Stimulated activated CD8-positive, alpha-beta memory T cell treated with anti-CD3 and anti-CD28 coated beads, Interleukin-7, amount 100 ng/mL, for 1 hour (primary cell): Measurements from ENCODE around the gene C10orf90.

Experiments
- DNase-seq, 2 donors: peaks; one replicate each; pipeline ENCODE4 v3.0.0-alpha.2; 2020; ENCODE audit warnings: low read depth in 2 of 2

The C10orf90 gene

DNA sequence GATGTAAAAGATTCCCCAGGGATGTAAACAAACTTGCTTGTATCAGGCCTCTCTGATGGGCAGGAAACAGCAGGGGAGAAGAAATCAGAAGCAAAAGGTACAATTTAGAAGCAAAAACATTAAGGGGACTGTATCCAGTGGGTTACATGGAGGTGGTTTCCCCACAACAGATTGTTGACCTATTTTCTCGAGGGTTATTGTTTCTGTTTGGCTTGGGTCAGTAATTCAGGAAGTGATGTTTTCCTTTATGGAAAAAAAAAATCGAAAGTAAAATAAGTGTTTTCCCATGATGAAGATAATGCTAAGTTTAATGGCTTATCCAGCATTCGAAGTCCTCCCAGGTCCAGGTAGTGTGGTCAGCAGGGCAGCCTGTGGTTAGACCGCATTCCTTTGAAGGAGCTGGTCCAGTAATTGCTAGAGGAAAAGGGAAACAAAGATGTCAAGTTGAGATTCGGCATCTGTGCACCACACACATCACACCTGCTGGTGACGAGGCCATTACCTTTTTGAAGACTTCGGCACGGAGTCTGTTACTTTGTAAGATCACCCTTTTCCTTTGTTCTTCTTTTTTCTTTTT, 244.9 kb downstream of the C10orf90 start:
- no peak for DNase-seq

DNA sequence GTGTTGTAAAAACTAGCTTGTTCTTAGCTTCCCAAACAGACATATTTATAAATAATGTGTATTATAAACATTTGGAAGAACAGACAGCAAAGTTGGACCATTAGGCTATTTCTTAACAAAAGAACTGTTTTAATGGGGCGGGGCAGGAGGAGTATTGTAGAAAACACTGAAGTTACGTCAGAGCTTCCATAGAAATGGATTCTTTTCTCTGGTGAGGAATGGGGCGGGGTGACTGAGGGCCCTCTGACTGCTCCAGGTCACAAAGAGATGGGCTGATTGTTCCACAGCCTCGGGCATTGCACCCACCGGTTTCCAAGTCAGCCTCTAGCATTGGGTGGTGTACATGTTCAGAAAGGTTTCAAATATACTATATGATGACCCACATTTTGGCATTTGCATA, 245.5 kb downstream of the C10orf90 start:
- DNase-seq: no peak

DNA sequence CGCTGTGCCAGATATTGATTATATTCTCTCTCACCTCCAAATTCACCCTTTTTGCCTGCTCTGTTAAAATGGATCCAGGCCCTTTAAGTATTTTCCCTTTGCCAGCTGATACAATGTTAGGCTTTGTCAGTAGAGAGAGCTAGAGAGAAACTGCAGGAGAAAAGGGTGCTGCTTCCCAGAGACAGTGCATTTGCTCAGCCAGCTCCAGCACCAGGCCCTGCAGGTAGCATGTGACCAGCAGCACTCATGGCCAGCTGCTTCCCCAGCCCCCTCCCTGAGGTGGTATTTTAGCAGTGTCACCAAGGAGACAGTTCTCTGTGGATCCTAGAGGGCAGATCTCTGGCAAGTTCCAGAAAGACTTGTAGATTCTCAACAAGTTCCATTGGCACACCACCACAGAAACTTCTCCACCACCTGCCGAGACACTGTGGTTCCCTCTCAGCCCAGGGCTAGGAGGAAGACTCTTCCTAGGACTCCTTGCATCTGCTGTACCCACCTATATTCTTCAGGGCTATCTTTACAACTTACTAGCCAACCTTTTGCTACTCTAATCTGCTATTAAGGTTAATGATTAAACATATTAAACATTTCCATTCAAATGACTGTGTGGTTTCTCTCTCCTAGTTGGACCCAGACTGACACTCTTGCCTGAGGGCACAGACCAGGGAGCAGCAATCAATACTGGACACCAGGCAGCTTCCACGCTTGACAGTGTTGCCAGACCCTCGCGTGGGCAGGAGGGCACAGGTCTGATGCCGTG, 246.6 kb downstream of the C10orf90 start:
- DNase-seq: no peak

DNA sequence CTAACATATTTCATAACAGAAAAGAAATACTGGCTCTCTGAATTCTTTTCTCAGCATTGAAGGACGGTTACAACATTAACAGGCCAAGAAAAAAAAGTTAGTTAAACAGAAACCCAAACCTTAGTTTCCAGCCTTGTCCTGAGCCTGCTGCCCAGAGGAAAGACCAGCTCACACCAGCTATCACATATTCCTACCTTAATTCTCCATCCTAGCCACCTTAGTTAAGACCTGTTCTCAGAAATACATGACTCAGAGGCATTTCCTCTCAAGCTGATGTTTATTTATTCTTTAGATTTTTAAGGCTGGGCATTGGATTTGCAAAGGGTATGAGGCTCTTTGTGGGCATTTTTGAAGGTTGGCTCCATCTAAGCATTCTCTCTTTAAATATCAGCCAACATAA, 247.9 kb downstream of the C10orf90 start:
- no peak for DNase-seq

DNA sequence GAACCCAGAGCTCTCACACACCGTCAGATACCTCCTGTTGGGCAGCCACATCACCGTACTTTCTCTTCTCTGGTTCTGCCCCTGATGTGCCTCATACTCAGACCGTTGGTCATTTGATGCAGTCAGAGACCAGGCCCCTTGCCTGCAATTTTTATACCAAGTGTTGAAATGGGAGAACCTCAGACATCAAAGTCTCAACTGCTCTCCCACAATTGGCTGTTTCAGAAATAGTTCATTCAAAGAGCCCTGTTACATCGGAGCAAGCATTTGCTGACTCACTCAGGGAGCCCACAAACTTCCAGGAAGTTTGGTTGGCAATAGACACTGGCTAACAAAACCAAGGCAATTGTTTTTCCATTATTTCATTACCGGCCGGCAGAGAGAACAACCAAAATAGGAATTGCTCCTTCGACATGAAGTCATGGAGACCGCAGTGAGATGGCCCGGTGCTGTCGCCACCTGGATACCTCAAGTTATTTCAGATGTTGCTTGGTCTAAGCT, 248.7 kb downstream of the C10orf90 start:
- DNase-seq: no peak

DNA sequence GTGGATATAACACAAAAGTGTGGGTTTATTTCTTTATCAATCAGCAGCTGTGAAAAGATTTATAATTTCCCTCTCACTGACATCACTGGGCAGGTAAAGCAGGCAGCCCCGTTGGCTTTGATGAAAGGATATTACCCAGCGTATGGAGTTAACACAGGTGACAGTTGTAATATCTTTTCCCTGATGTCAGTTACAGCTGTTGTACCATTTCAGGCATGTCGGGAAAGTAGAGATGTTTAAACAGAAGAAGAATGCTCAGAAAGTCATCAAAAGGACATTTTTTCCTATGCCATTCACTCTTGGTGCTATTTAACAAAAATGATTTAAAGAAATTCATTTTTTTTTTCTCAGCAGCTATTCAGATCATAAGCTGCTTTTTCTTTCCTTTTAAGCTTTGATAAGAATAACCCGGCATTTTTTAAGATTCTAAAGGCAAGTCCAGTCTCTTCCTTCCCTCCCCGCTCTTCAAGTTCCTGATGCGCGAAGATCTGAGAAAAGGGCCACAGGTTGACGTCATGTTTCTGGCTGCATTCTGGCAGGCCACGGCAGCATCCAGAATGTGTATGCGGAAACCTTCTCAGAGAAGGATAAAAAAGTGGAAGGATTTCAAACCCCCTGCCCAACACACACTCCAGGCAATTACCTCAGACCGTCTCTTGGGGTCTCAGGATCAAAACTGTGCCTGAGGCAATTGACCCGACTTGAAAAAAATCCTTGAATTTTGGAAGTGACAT, 249.8 kb downstream of the C10orf90 start:
- no peak for DNase-seq

DNA sequence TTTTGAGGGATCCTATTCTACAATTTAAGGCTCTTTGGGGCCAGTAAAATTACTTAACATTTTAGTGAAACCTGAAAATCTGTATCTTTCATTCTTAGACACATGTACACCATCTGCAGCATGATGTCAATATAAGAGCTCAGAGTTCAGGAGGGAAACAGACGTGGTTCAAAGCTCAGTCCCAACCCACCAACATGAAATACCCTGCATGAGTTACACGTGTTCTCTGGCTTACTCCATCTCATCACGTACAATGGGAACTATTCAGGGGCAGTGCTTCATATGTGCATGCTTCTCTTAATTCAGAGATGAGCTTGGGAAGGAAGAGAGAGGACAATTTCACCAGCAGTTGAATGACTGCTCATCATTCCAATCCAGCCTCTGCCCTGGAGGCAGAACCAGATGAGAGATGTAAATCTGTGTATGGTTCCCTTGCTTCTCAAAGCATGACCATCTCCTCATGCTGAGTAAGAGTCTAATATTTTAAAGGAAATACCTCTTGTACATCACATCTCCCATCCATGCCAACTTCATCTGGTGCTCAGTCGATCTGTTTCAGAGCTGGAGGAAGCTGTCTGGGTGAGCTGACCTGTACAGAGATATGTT, 253.2 kb downstream of the C10orf90 start:
- no peak for DNase-seq

DNA sequence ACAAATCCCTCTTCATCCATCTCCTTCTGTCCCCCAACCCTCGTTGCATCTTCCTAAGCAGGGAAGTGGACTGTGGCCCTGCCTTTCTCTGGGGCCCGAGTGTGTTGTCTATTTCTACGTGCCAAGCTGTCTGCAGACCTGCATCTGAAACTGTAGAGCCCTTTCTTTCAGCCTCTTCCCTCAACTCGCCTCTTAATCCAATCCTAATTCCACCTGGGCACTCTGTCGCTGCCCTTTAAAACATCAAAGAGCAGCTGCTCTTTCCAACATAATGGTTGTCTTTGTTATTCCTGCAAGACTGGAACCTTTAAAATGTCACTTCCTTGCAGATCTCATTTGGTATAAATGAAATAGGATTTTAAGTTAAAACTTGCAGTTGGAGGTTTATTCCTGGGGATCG, 260.7 kb downstream of the C10orf90 start:
- no peak for DNase-seq

DNA sequence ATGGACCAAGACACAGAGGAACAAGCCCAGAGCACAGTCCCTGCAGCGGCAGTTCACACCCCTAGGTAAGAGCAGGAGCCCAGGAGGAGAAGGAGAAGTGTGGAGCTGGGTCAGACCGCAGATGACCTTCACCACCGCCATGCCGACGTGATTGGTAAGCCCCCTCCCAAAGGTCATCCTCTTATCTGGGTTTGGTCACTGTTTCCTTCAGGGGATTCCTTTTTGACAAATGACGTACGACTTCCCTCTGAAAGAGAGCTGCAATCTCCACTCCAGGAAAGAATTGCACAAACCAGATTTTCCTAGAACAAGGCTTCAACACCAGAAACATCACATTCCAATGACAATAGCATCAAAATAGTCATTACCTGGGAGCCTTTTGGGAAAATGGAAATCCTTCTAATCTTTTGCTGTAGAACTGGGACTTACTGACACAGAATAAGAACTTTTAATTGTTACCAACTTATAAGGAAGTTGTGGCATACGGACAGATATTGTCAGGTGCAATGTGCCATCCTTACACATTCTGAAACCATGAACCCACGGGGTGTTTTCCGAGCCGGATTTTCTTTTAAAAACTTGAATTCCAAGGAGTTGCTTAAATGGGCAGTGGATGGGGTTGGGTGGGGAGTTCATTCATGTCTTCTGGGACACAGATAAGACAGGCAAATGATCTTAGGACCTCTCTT, 261.4 kb downstream of the C10orf90 start:
- DNase-seq: no peak

DNA sequence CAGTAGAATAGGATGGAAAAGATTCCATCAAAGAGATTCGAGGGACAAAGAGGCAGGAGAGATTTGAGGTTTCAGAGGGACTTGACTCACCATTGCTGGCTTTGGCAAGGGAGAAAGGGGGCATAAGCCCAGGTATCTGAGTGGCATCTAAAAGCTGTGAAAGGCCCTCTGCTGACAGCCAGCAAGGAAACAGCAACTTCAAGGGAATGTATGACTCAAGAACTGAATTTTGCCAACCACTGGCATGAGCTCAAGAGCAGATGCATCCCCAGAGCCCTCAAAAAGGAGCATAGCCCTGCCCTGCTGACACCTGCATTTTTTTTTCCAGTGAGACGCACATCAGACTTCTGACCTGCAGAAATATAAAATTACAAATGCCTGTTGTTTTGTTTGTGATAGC, 262.7 kb downstream of the C10orf90 start:
- no peak for DNase-seq

DNA sequence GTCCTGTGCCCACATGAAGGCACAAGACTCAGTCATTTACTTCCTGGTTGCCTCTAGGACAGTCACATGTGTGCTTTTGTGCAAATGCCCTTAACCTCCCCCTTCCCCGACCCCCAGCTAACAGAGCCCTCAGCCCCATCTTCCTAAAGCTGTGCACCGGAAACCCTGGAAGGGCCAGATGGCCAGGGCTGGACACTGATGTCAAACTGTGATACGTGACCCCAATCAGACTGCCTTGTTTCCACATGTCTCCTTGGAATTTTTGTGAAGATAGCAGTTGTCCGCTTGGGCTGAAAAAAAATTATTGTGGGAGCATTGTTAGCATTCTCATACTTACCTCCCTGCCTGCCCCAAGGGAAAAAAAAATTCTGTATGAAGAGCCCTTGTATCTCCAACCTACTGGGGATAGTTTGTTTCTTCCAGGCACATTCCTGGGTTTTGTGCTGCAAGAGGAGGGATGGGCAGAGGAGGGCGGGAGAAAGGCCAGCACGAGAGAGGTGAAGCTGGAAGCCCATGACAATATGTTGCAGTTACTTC, 265.2 kb downstream of the C10orf90 start:
- no peak for DNase-seq

DNA sequence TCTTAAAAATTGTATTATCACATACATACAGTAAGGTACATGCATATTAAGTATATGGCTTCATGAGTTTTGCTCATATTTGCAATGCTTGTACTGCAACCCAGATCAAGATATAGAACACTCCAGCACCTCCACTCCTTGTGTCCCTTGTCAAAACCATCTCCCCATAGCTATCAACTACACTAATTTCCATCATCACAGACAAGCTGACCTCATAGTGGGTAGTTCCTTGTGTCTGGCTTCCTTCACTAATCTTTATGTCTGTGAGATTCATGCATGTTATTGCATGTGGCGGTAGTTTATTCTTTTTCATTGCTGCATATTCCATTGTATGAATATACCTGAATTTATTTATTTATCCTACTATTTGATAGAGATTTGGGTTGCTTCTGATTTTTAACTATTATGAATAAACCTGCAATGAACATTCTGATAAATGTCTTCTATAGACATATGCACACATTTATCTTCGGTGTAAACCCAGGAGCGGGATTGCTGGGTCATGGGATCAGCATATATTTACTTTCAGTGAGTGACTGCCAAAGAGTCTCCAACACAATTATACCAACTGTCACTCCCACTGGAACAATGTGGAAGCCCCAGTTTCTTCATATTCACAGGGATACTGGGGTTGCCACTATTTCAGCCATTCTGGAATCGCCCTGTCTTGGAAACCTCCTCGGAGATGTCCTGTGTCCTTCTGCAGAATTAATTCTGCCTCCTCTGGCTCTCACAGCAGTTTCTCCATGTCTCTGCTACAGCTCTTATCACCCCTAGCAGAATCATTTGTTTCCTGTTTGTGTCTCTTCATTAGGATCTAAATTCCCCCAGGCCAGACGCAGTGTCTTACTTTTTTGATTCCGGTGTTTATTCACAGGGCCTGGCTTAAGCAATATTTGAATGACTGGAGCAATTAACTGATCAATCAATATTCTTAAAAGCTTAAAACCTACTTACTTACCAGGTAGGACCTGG, 267.5 kb downstream of the C10orf90 start:
- no peak for DNase-seq

DNA sequence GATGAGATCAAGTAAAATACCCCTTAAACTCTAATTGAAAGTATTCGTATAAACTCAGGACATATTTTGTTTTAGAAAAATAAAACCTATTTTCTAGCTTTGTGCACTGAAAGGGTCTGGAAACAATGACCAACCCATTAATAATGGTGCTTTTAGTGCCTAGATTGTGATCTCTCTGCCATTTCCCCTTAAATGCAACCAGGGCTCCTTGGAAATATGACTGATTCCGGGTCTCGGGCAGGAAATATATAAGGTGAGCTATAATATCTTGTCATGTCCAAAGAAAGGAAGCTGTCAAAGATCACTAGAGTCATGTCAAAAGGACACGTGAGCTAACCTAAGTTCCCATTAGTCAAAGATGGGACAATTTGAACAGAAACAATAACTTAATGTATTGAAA, 269.9 kb downstream of the C10orf90 start:
- no peak for DNase-seq

DNA sequence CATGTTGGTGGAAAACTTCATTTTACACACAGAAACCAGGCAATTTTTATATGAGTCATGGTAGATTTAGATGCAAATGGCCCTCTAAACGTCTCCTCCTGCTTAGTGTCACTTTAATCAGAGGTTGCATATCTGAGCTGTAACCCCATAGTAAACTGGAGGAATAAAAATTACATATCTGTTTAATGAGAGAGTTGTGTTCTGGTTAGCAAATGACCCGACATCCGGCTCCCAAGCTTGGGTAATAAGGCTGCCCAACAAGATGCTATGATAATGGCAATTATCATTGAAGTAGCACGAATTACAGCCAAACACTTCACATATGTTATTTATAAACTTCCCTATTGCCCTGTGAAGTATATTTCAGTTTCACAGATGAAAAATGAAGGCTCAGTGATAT, 271.6 kb downstream of the C10orf90 start:
- no peak for DNase-seq

DNA sequence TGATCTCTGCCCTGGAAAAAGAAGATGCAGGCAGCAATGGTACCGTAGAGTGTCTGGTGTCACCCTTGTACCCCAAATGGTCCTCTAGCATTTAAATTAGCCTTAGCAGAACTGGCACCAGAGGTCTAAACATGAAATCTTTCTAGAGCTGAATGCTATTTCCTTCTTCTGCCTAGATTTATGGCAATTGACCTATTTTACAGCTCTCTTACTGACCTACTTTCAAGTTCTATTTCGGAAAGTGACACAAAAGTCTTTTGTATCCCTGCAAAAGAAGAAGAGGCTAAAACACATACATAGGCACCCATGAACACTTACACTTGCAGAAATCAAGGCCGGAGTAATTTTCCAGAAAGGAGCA, 272.1 kb downstream of the C10orf90 start:
- no peak for DNase-seq

DNA sequence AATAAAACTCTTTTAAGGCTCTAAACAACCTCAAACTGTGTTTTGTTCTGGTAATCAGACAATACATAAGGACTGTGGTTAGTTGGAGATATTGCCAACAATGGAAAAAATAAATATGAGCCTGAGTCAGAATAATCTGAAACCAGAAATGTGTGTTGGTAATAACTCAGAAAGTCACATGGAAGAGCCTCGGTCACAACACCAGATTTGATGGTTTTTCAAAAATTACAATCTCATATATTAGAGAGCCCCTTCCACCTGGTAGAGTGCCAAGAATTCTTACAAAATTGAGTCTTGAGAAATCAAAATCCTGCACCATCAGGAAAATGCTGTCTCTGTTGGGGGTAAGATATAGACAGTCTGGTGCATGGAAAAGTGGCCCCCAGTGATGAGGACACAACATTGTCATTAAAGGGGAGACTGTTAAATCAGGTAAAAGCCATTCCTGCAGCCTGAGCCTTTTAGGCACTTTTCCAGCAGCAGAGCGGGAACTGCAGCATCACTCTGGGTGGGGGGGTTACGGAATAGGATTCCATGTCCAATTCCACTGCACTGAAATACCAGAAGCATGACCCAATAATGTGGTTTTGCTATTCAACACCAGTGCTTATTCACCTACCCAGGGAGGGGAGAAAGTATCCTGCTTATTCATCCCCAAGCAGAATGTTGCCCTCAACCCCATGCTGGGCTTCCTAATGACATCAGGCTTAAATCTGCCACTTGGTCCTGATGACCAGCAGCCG, 272.7 kb downstream of the C10orf90 start:
- DNase-seq: no peak

DNA sequence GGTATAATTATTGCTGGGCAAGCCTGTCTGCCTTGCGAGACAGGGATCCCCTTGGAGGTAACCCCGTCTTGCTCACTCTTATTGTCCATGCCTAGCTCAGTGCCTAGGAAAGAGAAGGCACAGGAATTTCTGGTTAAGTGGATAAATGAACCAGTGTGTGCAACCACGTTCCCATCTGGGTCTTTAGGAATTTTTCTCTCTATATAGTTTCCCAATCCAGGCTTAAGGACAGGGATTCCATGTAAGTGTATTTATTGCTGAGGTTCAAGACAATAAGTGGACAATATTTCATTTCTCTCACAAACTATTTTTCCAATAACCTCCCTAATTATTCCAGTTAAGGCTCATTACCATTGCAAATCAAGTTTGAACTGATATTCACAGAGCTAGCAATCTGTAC, 273.3 kb downstream of the C10orf90 start:
- no peak for DNase-seq

DNA sequence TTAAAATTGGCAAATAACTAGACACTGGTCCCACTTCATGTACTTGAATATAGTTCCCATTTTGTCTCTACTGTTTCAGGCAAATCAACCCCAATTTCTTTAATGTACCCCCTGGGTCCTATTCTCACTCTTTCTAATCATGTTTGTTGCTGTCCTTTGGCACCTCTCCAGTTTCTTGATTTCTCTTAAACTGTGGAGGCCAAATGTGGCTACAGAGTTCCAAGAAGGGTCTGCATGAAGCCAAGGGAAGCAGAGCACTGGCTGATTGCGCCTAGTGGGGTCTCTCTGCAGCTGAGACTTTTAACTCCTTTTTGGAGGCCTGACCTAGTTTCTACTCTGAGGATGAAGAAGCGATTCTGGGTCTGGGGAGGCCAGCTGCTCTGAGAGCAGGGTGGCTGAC, 275.5 kb downstream of the C10orf90 start:
- no peak for DNase-seq

DNA sequence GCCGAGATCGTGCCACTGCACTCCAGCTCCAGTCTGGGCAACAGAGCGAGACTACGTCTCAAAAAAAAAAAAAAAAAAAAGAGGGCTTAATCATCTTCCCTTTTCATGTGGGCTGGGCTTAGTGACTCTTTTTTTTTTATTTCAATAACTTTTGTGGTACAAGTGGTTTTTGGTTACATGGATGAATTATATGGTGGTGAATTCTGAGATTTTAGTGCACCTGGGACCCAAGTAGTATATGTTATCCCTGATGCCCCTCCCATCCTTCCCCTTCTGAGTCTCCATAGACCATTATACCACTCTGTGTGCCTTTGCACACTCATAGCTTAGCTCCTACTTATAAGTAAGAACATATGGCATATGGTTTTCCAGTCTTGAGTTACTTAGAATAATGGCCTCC, 277.4 kb downstream of the C10orf90 start:
- no peak for DNase-seq

DNA sequence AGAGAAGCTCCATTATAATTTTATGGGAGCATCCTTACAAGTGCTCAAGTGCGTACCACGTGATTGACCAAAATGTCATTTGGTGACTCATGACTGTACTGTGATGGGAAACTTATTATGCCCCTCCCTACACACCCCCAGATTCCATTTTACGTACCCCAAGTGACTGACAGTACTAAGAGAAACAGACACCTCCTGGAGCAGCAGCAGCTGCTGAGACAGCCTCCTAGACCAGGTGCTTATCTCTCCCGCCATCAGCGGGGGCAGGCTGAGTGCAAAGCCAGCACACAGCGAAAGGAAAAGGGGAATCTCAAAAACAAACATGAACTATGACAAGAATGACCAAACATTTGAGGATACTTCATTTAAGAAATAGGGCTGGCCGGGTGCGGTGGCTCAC, 278.0 kb downstream of the C10orf90 start:
- no peak for DNase-seq
